NCI-H1105 (cell line): ENCODE results near the gene PHF5A.

Source experiments
- DNase-seq: peaks from one replicate; lab custom pipeline; 2025; lab: John Stamatoyannopoulos, UW

PHF5A gene

DNA sequence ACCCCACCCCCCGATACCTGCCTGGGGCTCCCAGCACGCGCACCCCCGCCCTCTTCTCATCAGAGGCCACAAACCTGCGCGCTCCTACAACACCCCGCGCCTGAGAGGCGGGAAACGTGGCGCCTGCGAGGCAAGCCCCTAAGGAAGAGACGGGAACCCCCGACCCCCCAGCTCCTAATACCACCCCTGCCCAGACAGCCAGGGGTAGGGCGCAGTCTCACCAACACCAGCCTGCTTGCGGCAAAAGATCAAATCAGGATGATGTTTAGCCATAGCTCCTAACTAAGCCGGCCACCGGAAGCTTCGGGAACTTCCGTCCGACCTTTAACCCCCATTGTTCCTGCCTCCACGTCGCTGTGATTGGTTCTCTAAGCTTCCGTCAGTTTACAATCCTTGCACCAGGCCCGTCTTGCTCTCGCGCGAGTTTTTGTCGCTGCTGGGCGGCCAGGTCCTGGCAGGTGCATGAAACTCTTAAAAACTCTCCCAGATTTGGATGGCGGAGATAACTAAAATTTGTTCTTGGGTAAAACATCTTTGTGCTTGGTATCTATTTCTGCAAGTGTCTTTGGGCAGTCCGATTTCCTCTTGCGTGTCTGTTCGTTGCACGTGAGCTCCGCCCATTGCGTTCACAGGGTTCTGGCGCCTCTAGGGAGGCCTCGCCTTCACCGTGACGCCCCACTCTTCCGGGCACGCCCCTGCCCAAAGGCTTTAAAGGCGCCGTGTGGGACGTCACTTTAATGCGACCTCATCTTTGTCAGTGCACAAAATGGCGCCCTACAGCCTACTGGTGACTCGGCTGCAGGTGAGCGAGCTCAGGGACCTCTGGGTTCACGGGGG, at the start of gene PHF5A, which contains the start of gene ACO2:
TSS of gene PHF5A (minus strand) at position 312 of the 837 bp plus-strand sequence. CDS start at position 273, 39 bp downstream.
TSS of gene ACO2 (plus strand) at position 737 of the 837 bp plus-strand sequence. CDS start at position 767, 30 bp downstream.
- DNase-seq = peak; percentile 92

GRCh38 chr22:41518048-41518347, 49.5 kb upstream of the PHF5A start:
- DNase-seq = no peak

DNA sequence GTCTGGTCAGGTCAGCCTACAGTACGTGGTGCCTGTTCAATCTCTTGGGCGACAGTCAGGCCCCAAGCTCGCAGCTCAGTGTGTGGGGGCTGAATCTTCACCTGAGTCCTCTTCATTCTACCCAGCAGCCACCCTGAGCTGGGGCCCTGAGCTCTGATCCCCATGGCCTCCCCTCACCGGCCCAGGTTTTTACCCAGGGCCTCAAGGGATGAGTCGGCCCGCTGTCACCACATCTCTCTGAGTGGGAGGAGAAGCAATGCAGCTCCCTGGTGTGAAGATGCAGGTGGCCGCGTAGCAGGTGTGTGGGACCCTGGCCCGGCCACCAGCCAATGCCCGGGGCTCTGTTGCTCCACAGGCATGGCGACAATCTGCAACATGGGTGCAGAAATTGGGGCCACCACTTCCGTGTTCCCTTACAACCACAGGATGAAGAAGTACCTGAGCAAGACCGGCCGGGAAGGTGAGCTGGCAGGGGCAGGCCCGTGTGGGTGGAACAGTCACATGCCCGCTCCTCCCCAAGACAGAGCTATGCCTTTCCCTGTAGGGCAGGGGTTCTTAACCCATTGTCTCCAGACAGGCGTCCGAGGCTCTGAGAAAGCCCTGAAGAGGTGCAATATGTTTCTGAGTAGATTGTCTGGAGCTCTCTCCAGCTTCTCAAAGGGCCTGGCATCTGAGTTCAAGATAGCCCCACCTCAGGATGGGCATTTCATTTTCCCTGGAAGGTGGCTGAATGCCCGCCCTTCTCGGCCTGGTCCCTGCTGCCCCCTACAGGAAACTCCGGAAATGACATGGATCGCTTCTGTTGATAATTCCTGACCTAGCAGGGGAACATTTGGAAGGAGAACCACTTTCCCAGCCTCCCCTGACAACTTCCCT, 48.9 kb upstream of the PHF5A start:
- no peak for DNase-seq

DNA sequence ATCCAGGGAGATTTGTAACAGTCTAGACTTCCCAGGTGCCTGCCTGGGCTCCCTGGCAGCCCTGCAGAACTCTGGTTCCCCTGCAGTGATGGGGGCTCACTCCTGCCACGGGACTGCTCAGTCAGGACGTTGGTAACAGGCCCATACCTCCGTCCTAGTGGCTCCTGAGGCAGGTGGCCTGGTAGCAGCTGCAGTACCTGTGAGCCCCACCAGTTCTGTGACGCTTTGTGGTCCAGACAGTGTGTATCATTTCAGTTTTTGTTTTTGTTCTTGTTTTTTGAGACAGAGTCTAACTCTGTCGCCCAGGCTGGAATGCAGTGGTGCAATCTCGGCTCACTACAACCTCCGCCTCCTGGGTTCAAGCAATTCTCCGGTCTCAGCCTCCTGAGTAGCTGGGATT, 48.0 kb upstream of the PHF5A start:
- DNase-seq = no peak

- DNase-seq = no peak
These were observed 44.9 kb upstream of the PHF5A start for GRCh38 chr22:41513391-41513790.

DNA sequence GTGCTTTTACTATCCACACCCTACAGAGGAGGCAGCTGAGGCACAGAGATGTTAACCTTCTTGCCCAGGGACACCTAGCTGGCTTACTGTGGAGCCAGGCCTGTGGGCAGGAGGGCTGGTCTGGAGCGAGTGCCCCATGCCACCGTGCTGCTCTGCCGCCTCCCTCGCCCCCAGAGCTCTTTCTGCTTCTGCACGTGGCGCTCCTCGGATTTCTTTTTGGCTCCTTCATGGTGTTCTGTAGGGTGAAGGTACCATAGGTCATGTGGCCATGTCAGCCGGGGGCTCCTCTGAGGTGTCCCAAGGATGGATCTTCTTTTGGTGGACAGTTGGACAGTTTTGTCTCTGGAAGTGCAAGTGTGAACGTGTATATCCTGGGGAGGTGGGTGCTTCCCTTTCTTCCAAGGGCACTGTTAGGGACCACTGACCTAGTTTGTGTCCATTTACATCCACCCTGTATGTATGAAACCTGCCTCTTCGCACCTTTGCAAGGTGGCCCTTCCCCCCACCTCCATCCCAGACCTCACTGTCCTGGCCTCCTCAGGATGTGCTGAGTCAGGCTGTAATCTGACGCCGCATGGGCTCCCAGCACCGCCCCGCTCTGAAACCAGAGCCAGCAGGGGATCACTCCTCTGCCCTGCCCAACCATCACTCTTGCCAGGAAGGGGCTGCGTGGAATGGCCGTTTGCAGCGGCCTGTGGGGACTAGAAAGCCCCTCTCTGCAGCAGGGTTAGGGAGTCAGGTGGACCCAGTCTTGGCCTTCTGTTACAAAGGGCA, 44.1 kb upstream of the PHF5A start:
- no peak for DNase-seq

DNA sequence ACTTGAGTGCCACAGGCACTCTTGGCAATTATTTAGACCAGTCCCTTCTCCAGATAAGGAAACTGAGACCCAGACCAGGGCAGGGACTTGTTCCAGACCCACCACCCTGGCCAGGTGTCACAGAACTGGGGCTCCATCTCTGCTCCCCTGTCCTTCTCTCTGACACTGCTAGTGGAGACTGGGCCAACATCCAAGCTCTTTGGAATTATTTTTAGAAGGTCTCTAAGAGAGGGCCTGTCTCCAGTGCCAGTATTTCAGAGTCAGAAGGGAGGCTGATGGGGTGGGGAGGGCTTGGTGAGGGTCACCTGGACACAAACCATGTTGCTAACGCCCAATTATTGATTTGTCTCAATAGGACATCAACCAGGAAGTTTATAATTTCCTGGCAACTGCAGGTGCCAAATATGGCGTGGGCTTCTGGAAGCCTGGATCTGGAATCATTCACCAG, 43.1 kb upstream of the PHF5A start:
- DNase-seq = no peak

DNA sequence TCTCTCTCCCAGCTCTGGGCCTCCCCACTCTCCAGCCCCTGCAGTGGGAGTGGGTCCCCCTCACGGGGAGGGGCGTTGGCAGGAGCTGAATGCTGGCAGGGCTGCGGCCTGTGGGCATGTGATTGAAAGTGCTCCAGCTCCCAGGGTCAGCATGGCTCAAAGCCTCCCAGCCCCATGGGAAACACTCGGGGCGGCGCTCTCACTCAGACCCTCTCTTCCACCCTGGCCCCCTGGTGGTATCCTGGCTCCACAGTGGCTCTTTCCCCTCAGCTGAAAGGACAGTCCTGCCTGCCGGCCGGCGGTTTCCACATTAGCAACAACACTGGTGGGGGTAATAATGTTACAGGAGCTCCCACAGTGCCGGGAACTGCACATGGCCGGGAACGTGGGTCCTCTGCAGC, 40.3 kb upstream of the PHF5A start:
- DNase-seq = no peak

DNA sequence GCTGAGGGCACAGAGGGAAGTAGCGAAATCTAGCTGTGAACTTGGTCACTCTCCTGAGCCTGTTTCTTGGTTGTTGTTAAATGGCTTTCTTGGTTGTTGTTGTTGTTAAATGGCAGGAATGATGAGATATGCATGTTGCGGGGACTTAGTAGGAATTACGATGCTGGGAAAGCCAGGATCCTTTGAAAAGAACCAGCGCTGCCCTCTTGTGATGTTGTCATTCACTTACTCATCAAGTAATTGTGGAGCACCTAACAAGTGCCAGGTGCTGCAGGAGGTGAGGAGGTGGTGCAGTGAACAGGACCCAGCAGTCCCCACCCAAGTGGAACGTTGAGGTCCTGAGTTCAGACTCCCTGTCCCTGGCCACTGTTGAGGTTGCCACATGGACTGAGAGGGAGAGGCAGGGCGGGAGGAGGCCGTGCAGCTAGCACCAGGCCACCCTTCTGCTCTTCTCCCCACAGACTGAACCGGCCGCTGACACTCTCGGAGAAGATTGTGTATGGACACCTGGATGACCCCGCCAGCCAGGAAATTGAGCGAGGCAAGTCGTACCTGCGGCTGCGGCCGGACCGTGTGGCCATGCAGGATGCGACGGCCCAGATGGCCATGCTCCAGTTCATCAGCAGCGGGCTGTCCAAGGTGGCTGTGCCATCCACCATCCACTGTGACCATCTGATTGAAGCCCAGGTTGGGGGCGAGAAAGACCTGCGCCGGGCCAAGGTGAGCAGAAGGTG, 39.0 kb upstream of the PHF5A start:
- no peak for DNase-seq

DNA sequence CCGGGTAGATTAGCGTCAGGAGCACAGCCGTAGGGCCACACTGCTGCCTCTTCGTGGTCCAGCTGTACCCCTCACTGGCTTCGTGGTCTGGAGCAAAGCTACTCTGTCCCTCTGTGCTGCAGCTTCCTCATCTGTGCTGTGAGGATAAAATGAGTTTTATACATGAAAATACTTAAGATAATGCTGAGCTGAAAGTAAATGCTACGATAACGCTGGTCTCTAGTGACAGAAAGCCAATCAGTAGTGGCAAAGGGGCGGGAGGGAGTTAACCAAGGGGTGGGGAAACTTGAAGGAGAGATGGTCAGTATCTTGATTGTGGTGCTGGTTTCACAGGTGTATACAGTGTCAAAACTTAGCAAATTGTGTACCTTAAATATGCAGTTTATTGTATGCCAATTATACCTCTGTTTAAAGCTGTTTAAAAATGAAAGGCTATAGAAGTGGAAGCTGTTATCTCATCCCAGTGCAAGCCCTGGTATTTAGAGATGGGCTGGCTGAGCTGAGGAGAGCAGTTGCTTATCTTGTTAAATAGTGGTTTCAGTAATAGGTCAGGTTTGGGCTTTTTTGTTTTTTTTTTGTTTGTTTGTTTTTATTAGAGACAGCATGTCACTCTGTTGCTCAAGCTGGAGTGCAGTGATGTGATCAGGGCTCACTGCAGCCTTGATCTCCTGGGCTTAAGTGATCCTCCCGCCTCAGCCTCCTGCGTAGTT, 37.2 kb upstream of the PHF5A start:
- DNase-seq = no peak

DNA sequence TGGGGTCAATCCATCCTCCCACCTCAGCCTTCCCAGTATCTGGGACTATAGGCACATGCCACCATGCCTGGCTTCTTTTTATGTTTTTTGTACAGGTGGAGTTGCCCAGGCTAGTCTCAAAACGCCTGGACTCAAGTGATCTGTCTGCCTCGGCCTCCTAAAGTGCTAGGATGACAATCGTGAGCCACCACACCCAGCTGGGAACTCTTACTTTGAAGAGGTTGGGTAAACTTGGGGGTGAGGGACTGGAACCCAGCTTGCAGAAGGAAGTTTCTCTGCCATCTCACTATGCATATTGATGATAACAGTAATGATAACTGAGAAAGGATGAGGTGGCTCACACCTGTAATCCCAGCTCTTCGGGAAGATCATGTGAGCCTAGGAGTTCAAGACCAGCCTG, 36.3 kb upstream of the PHF5A start:
- DNase-seq = no peak

- no peak for DNase-seq
These were observed 35.9 kb upstream of the PHF5A start for GRCh38 chr22:41504397-41504796.

DNA sequence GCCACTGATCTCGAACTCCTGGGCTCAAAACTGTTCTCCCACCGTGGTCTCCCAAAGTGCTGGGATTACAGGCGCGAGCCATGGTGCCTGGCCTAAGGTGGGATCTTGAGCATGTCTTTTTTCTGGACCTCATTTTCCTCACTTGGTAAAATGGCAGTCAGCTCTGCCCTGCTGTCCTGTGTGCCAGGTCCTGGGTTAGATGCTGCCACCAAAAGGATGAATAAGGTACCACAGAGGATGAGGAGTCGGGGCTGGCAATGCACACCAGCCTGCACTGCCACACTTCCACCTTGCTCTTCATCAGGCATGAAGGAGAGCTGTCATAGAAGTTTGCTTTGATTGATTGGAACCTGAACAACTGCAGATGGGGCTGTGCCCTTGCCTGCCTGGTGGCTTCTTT, 32.7 kb upstream of the PHF5A start:
- no peak for DNase-seq

- DNase-seq = no peak
These were observed 31.8 kb upstream of the PHF5A start for GRCh38 chr22:41500303-41500702.

DNA sequence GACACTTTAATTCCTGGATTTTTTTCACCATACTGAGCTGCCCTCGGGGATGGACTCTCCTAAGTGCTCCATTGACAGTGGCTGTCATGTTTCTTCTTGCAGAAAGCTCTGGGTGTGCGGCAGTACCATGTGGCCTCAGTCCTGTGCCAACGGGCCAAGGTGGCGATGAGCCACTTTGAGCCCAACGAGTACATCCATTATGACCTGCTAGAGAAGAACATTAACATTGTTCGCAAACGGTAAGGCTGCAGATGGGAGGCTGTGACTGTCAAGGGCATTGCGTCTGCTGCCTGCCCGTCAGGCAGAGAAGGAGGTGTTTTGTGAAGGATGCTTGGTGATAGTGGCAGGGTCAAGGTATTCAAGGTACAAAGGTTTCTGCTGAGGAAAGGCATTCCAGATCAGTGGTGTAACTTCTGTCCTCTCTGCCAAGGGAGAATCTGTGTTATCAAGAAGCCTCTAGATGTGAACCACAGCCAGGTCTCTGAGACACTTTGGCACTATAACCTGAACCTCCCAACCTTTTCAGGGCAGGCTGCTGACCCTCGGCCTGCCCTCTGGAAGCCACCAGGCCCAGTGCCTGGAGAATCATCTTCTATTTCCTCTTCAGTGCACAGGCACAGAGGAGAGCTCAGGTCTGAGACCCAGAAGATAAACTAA, 31.3 kb upstream of the PHF5A start:
- DNase-seq = no peak

DNA sequence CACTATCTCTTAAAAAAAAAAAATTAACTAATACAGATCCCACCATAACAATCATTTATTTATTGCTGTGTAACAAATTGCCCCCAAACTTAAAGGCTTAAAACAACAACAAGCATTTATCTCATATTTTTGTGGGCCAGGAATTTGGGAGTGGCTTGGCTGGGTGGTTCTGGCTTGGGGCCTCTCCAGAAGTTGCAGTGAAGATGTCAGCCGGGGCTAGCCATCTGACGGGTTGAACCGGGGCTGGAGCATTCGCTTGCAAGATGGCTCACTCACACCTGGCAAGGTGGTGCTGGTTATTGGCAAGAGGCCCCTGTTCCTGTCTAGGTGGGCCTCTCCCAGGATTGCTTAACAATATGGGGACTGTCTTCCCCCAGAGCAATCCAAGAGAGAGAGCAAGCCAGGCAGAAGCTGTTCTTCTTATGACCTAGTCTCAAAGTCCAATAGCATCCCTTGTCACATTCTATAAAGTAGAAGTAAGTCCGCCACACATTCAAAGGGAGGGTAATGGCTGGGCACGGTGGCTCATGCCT, 29.9 kb upstream of the PHF5A start:
- no peak for DNase-seq

DNA sequence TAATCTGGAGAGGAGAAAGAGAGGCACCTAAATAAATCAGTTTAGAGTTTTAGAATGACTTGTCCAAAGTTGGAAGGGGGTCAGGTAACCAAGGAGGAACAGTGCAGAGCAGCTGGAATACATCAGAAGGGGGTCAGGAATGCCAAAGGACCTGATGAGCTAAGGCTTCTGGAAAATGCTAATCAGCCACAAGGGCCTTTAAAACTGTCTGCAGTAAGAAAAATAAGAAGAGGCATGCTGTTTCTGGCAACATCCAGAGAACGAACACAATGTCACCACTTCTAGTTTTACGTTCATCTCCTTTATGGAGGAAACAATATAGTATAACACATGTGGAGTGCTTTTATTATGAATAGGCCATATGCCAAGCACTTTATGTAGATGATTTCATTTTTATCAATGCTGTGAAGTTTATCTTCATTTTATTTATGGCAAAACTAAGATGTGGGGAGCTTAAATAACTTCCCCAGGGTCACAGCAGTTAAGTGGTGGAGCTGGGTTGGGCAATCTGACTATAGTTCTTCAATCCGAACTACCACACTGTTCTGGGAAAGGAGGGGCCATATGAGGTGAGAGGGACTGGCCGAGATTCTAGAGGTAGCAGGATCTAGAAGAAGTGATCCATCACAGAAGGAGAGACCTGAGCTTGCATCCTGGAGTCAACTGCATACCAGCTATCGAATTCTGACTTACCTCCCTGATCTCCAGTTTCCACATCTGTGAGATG, 23.0 kb upstream of the PHF5A start:
- DNase-seq = no peak

DNA sequence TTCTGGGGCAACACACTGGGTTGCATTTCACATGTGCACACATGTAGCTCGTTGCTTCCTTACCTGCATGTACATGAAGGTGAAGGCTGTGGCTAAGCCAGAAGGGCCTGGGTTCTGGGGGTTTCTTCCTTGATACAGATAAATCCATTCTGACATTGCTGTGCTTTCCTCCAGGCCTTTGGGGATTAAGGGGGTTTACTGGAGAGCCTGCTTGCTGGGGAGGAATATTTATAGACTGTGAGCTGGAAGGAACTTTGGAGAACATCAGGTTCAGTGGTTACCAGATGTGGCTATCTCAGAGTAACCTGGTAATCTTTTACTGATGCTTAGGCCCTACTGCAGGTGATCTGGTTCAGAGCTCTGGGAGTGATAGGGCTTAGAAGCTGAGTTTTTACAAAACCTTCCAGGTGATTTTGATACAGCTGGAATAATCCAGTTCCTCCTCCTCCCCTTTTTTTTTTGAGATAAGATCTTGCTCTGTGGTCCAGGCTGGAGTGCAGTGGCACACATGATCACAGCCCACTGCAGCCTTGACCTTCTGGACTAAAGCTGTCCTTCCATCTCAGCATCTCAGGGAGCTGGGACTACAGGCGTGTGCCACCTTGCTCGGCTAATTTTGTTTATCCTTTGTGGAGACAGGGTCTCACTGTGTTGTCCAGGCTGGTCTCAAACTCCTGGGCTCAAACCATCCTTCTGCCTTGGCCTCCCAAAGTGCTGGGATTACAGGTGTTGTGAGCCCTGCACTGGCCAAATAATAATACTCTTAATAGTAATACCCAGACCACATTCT, 20.3 kb upstream of the PHF5A start:
- no peak for DNase-seq

DNA sequence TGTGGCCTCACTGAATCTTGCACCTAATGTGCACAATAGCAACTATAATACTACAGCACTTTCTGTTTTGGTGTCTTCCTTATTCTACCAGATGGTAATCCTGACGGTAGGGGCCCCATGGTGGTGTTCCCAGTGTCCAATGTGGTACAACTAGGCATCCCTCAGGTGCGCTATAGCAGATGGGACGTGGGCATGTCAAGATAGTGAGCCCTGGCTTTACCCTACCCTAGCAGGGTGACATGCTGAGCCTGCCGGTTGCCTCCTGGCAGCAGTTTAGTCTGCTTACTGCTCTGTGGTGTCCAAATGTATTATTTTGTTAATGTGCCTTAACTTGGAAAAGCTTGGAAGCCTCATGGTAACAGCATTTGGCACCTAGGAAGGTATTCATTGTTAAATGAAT, 19.6 kb upstream of the PHF5A start:
- DNase-seq = no peak
